GM18526 (cell line): Measurements from ENCODE around the gene SURF6.

Experiments used
- POLR2A ChIP-seq: IDR thresholded peaks from 3 replicates; pipeline ENCODE4 v1.6.1; 2011; ENCODE audit not compliant: insufficient read length; ENCODE audit errors: extremely low read depth

SURF6 gene

GRCh38 chr9:133371261-133371711 is 35.3 kb upstream of the SURF6 start:
- no peak for TF ChIP-seq POLR2A

GRCh38 chr9:133370685-133371084 is 34.7 kb upstream of the SURF6 start:
- TF ChIP-seq POLR2A: no peak

DNA sequence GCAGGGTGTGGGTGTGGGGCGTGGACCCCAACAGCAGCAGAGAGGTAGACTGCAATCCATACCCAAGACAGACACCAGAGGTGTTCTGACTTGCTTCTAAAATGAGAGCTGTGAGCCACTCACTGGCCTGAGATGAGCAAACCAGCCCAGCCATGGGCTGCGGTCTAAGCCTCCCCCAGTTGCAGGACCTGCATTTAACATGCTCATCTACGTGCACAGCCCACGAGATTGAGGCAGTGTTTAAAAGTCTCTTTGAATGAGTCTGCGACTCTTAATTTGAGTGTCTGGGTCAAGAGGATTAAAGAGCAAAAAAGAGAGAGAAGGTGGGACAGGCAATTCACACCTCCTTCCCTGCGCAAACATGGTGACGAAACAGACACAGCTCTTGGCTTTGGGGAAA is 33.9 kb upstream of the SURF6 start:
- TF ChIP-seq POLR2A: no peak

GRCh38 chr9:133369422-133369821 is 33.4 kb upstream of the SURF6 start:
- no peak for TF ChIP-seq POLR2A

GRCh38 chr9:133368249-133368881 is 32.4 kb upstream of the SURF6 start:
- no peak for TF ChIP-seq POLR2A

GRCh38 chr9:133367778-133368177 is 31.8 kb upstream of the SURF6 start:
- no peak for TF ChIP-seq POLR2A

GRCh38 chr9:133367221-133367620 is 31.2 kb upstream of the SURF6 start:
- TF ChIP-seq POLR2A: no peak

GRCh38 chr9:133366435-133366834 is 30.4 kb upstream of the SURF6 start:
- TF ChIP-seq POLR2A: no peak

- no peak for TF ChIP-seq POLR2A
Measured at GRCh38 chr9:133362359-133363044, 26.5 kb upstream of the SURF6 start.

DNA sequence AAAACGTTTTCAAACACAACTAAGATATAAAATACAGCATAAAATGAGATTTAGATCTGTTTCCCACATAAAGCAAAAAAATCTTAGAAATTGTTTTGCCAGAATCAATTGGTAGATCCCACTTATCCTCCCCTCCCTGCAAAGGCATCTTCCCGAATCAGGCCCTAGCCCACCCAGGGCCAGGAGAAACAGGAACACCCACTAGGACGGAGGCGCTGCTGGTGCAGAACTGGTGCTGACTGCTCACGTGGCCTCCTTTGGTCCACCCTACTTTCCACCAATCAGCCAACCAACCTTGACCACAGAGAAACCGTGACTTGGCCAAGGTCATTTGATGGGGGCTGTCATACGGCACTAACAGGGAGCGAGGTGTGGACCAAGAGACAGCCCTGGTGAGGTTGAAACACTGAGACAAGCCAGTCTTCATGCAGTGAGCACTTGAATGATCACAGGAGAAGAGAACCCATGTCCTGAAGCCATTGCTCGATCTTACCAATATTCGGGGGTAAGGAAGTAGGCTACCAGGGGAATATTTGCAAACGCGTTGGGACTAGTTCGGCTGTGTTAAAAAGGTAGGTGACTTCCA is 25.6 kb upstream of the SURF6 start:
- no peak for TF ChIP-seq POLR2A

DNA sequence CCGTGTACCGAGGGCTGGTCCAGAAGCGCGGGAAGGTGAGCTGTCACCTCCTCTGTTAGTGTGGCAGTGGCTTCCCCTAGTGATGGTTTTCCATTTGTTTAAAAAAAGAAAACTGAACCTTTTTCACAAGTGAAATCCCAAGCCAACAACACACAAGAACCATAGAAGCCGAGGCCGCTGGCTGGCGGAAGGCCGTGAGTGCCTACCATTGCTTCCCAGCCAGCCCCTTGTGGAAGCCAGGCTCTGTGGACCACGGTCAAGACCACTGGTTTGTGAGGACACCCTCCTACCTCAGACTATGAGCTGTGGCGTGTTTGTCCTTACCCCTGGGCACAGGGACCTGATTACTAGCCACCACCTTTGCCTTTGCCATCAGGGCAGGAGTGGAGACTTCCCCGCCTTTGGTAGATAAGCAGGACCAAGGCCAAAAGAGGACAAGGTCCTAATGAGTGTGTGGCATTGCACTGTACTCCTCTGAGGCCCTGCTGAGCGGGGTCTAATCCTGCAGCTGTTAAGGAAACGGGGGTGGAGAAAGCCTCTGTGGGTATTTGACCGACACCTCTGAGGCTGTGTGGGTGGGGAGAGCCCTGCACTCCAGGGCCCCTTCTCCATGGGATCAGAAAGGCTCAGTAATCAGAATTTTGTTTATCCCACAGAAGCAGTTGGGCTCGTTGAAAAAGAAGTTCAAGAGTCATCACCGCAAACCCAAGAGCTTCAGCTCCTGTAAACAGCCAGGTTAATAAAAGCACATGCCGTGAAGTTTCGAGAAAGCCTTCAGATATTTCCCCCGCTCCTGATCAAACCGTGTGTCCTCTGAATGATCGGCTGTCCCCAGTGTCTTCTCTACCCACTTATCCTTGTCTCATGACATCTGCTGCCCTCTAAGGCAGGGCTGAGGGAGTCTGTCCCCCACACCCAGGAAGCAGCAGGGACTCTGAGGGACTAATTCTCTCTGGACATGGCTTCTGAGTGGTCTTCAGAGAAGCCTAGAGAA is 24.7 kb upstream of the SURF6 start:
- no peak for TF ChIP-seq POLR2A

DNA sequence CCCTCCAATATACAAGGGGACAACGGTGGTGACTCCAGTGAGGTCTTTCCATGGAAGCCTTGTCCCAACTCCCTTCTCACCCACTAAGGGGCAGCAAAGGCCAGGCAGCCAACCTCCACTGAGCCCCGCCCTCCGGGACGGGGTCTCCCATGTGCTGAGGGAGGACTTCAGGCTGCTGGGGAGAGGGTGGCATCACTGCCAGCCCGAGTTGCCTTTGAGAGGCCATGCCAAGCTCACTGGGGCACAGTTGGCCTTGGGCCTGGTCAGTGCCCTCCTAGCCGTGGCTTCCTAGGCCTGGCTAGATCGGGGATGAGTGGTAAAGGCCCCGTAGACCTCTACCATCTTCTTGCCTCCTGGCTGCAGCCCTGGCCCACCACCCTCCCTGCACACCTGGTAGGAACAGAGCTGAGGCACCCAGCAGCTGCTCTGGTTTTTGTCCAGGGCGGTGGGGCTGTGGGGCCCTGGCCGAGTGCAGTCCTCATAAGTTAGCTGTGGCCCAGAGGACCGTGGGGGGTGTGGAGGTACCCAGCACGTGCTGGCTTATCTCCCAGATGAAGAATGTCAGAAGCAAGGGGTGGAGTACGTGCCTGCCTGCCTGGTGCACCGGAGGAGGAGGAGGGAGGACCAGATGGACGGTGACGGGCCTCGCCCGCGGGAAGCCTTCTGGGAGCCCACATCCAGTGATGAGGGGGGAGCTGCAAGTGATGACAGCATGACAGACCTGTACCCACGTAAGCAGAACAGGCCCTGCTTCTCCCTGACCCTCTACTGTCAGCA is 23.6 kb upstream of the SURF6 start:
- no peak for TF ChIP-seq POLR2A

DNA sequence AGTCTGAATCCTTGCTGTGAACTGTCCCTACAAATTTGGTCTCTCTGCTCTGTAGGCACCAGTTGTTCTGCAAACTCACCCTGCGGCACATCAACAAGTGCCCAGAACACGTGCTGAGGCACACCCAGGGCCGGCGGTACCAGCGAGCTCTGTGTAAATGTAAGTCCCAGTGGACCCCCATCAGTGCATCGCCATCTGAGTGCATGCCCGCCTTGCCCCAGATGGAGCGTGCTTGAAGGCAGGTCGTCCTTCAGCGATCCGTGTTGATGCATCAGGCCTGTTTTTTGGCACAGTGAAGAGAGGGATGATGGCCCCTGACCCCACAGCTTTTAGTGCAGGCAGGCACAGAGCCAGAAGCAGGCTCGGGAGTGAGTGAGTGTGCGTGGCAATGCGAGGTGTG is 21.7 kb upstream of the SURF6 start:
- TF ChIP-seq POLR2A: no peak

- TF ChIP-seq POLR2A: peak; percentile 87
Measured at GRCh38 chr9:133356391-133357091, 20.6 kb upstream of the SURF6 start, which contains the start of the genes SURF1 and SURF2. Gene SURF1, minus strand, starts transcription at chr9:133356487. Its CDS starts 34 bp downstream, at chr9:133356453. Gene SURF2, plus strand, starts transcription at chr9:133356550. Its CDS starts 43 bp downstream, at chr9:133356593.
